KMS-11 (cell line): ENCODE measurements around the gene HSPD1.
"Not testable (repeated sequence)": the region's sequence is repeated elsewhere in the genome, so short reads cannot be mapped to it uniquely, and the experiment has no call there.

Experiments used
- H2AFZ ChIP-seq: fragments of 200-600 bp; sonication (generic); 2 replicates; pipeline ENCODE4 v1.6.1; 2016; ENCODE audit warnings: antibody characterized with exemption, mixed run types, low read depth
- H3K27ac ChIP-seq: fragments of 200-600 bp; sonication (generic); 2 replicates; pipeline ENCODE4 v1.6.1; 2016; ENCODE audit warnings: mild to moderate bottlenecking, mixed run types
- H3K27me3 ChIP-seq: fragments of 200-600 bp; sonication (generic); 2 replicates; pipeline ENCODE4 v1.6.1; 2017; ENCODE audit warnings: mild to moderate bottlenecking, low read depth, mixed run types, moderate library complexity; ENCODE audit not compliant: insufficient read depth
- H3K36me3 ChIP-seq: fragments of 200-600 bp; sonication (generic); 2 replicates; pipeline ENCODE4 v1.6.1; 2017; ENCODE audit warnings: mild to moderate bottlenecking, mixed run types; ENCODE audit not compliant: insufficient read depth
- H3K4me1 ChIP-seq: fragments of 200-600 bp; sonication (generic); 2 replicates; pipeline ENCODE4 v1.6.1; 2016; ENCODE audit warnings: mild to moderate bottlenecking, low read depth, mixed run types; ENCODE audit not compliant: poor library complexity, severe bottlenecking
- H3K4me2 ChIP-seq: fragments of 200-600 bp; sonication (generic); 2 replicates; pipeline ENCODE4 v1.7.0; 2016; ENCODE audit warnings: mild to moderate bottlenecking, mixed run types
- H3K4me3 ChIP-seq: fragments of 200-600 bp; sonication (generic); IDR thresholded peaks from 2 replicates; pipeline ENCODE4 v1.6.1; 2017; ENCODE audit warnings: low read depth, low read length, mixed read lengths; ENCODE audit not compliant: insufficient read depth
- H3K79me2 ChIP-seq: fragments of 200-600 bp; sonication (generic); 2 replicates; pipeline ENCODE4 v1.6.1; 2016; ENCODE audit warnings: low read depth, mixed run types; ENCODE audit not compliant: insufficient read depth
- H3K9ac ChIP-seq: fragments of 200-600 bp; sonication (generic); 2 replicates; pipeline ENCODE4 v1.6.1; 2016; ENCODE audit warnings: mild to moderate bottlenecking, mixed run types
- H4K20me1 ChIP-seq: fragments of 200-600 bp; sonication (generic); 2 replicates; pipeline ENCODE4 v1.6.1; 2016; ENCODE audit warnings: mild to moderate bottlenecking, mixed run types; ENCODE audit not compliant: insufficient read depth
- CTCF ChIP-seq: fragments of 200-600 bp; sonication (generic); conservative IDR thresholded peaks from 2 replicates; pipeline ENCODE4 v1.6.1; 2017; ENCODE audit warnings: low read depth, mild to moderate bottlenecking, antibody characterized with exemption, low read length, moderate library complexity, mixed read lengths

The HSPD1 gene

GRCh38 chr2:197486175-197486574, 13.5 kb downstream of the HSPD1 start:
- no peak for TF ChIP-seq CTCF
- Histone ChIP-seq H3K27ac (no peak overlapping the region), H4K20me1 (peaks cover 6% of the 10 kb centered on the region; the same call in 1 of the 2 replicates), H3K27me3 (no peaks in the 10 kb centered on the region), H3K36me3 (peaks cover 21% of the 10 kb centered on the region; the same call in 1 of the 2 replicates), H3K4me1 (peaks cover 34% of the 10 kb centered on the region), H2AFZ (no peak overlapping the region), H3K4me3 (no peak overlapping the region), H3K4me2 (no peak overlapping the region), H3K79me2 (peaks cover 29% of the 10 kb centered on the region), H3K9ac (no peak overlapping the region)

GRCh38 chr2:197484248-197484647, 15.4 kb downstream of the HSPD1 start:
- Histone ChIP-seq H3K4me1 (peaks cover 29% of the 10 kb centered on the region), H3K79me2 (peaks cover 12% of the 10 kb centered on the region; the same call in 1 of the 2 replicates)
- H4K20me1 ChIP-seq, H2AFZ ChIP-seq, H3K27me3 ChIP-seq, H3K9ac ChIP-seq, H3K4me2 ChIP-seq, H3K4me3 ChIP-seq, H3K27ac ChIP-seq, H3K36me3 ChIP-seq: not testable (repeated sequence)

- Histone ChIP-seq H3K27ac (no peak overlapping the region), H3K4me1 (peaks cover 40% of the 10 kb centered on the region), H3K36me3 (no peaks in the 10 kb centered on the region), H3K4me3 (no peak overlapping the region), H2AFZ (no peak overlapping the region), H3K79me2 (no peaks in the 10 kb centered on the region), H3K4me2 (no peak overlapping the region), H4K20me1 (no peaks in the 10 kb centered on the region; the same call in 1 of the 2 replicates), H3K27me3 (no peaks in the 10 kb centered on the region), H3K9ac (no peak overlapping the region)
- TF ChIP-seq CTCF: no peak
These were observed 19.2 kb downstream of the HSPD1 start for GRCh38 chr2:197480165-197481036.

- H3K79me2 ChIP-seq: no peaks in the 10 kb centered on the region
- peaks cover 4% of the 10 kb centered on the region; the same call in 1 of the 2 replicates for H3K36me3 ChIP-seq
- no peak for TF ChIP-seq CTCF
- no peak overlapping the region for H3K9ac ChIP-seq
- H3K27ac ChIP-seq: peak overlapping the region; percentile 23; the same call in 1 of the 2 replicates
- H3K4me1 ChIP-seq: peaks cover 37% of the 10 kb centered on the region
- H2AFZ ChIP-seq: no peak overlapping the region
- no peak overlapping the region for H3K4me3 ChIP-seq
- no peaks in the 10 kb centered on the region for H3K27me3 ChIP-seq
- peak overlapping the region; percentile 64; the same call in 1 of the 2 replicates for H3K4me2 ChIP-seq
- no peaks in the 10 kb centered on the region; the same call in 1 of the 2 replicates for H4K20me1 ChIP-seq
These were observed 21.8 kb downstream of the HSPD1 start for GRCh38 chr2:197477797-197478196.

GRCh38 chr2:197472166-197472565, 27.5 kb downstream of the HSPD1 start:
- H3K4me2 ChIP-seq: no peak overlapping the region
- no peaks in the 10 kb centered on the region for H4K20me1 ChIP-seq
- H3K27ac ChIP-seq: no peak overlapping the region
- no peak overlapping the region for H3K9ac ChIP-seq
- no peaks in the 10 kb centered on the region for H3K27me3 ChIP-seq
- no peak overlapping the region for H3K4me3 ChIP-seq
- H3K79me2 ChIP-seq: no peaks in the 10 kb centered on the region
- TF ChIP-seq CTCF: no peak
- peaks cover 4% of the 10 kb centered on the region; the same call in 1 of the 2 replicates for H3K36me3 ChIP-seq
- H3K4me1 ChIP-seq: peaks cover 9% of the 10 kb centered on the region
- no peak overlapping the region for H2AFZ ChIP-seq
